HG02678 (cell line): Measurements from ENCODE around the gene ASB2.

Source experiments
- ATAC-seq: cut with Tn5 transposase; IDR thresholded peaks from one replicate; pipeline ENCODE4 v1.9.1; 2021; ENCODE audit warnings: mild to moderate bottlenecking, moderate library complexity; ENCODE audit not compliant: unreplicated experiment

The ASB2 gene

DNA sequence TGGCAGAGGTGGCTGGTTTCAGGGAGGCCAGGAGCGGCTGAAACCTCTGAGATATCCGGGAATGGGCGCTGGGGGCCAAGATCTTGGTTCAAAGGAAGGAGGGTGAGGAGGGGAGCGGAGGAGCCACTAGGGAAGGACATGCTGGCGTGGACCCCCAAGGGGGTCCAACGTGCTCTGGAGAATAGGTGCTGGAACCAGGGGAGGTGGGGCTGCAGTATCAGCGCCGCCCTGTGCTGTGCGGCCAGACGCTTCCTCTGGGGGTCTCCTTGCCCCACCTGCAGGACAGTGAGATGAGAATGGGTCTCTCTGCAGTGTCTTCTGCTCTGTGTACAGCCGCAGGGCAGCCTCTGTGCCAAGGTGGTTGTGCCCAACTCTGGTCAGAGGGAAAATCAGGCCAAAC, 46.7 kb downstream of the ASB2 start:
- ATAC-seq: no peak

DNA sequence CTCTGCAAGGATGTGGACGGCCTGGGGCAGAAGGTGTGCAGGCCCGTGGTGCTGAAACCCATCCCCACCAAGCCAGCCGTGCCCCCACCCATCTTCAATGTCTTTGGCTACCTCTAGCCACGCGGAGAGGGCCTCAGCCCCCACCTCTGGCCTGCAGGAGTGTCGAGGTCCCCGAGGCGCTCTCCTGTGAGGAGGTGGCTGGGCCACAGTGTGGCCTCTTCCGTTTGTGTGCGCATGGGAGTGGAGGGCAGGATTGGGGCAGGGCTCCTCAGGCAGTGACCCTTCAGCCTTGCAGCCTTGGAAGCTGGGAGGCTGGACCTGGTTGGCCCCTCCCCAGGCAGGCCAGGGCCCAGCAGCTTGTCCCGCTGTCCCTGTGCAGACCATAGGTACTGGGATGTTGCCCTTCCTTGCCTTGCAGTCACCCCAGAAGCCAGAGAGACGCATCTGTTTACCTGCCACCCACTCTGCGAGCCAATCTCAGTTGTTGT, 47.3 kb downstream of the ASB2 start:
- ATAC-seq: no peak

DNA sequence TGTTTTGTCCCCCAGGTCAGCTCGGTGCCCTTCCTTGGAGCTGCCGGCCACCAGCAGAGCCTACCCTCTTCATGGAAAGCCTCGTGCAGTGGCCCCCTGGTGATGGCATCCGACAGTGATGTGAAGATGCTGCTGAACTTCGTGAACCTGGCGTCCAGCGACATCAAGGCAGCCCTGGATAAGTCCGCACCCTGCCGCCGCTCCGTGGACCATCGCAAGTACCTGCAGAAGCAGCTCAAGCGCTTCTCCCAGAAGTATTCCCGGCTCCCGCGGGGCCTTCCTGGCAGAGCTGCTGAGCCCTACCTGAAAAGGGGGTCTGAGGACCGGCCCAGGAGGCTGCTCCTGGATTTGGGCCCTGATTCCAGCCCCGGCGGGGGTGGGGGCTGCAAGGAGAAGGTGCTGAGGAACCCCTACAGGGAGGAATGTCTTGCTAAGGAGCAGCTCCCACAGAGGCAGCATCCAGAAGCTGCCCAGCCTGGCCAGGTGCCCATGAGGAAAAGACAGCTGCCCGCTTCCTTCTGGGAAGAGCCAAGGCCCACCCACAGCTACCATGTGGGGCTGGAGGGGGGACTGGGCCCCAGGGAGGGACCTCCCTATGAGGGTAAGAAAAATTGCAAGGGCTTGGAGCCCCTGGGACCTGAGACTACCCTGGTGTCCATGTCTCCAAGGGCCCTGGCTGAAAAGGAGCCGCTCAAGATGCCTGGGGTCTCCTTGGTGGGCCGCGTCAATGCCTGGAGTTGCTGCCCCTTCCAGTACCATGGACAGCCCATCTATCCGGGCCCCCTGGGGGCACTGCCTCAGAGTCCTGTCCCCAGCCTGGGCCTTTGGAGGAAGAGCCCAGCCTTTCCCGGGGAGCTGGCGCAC, 48.0 kb downstream of the ASB2 start:
- no peak for ATAC-seq

DNA sequence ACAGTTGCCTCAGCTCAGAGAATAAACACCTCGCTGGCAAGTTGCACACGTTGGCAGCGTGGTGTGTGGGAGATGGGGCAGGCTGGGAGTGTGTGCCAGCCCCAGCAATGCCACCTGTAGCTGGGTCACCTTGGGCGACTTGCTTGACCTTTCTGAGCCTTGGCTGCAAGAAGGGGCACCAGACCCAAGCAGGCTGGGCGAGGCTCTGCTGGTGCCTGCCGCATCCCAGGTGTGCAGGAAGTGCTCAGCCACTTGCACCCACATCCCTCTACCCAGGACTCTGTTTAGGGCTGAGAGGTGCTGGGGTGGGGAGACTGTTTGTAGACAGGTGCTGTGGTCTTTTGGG, 48.6 kb downstream of the ASB2 start:
- no peak for ATAC-seq

DNA sequence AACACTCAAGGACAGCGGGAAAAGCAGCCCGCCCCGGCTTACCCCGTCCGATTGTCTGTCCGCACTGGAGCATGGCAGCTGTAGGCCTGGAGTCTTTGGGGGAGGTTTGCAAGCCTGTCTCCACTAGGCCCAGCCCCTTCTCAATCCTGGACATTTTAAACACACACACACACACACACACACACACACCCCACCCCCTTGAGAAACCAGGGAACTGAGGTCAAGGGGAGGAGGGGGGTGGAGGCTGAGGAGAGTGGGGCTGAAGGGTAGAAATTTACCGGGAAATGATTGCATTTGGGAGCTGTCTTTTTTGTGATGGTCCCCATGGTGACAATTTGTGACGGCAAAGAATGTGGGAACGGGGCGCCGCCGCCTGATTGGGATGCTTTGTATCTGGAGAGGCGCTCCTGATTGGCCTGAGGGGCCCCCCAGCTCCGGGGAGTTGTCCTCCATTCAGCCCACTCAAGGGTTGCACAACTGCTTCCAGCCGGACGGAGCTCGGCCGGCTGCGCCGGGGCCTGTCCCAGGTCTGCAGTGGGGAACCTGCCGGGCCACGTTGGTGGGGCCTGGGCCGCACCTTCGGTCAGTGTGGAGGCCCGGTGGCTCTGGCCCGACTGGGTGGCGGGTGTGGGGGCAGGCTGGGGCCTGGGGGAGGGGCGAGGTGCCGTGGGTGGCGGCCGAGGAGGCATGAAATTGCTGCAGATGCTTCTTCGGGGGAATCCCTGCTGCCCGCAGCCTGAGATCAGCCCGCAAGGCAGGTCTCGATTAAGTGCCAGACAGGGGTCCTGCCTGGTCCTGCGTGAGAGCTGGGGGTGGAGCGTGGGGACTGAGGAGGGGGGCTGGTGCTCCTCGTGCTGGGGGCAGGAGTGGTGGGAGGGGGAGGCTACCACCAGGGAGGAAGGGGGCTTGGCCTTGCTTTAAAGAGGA, 49.2 kb downstream of the ASB2 start, which contains the start of gene FAM181A:
Gene FAM181A, plus strand, starts transcription at position 472 of the 927 bp plus-strand sequence. CDS start 942 bp downstream, outside the sequence.
- ATAC-seq: no peak

DNA sequence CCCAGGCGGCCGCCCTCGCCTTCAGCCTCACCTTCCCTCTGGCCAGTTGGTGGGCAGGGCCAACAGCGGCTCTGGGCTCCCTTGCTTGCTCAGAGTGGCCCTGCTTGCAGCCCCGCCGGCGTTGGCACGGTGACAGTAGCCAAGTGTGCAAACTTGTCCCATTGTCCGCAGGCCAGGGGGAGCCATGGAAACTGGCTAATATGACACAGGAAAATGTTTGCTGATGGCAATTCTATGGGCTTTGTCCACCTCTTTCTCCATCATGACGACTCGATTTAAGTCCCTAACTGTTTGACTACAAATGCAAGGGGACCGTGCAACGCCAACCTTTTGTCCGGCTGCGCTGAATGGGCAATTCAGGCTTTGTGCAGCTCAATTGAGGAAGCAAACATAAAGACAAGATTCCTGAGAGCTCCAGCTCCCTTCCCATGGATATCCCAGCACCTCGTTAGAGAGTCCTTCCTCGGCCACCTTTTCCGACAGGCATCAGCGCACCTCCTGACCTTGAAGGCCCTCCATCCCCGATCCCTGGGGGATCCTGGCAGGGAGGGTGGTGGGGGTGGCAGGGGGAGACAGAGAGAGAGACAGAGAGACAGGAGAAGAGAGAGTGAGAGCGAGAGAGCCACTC, 50.0 kb downstream of the ASB2 start:
- no peak for ATAC-seq

DNA sequence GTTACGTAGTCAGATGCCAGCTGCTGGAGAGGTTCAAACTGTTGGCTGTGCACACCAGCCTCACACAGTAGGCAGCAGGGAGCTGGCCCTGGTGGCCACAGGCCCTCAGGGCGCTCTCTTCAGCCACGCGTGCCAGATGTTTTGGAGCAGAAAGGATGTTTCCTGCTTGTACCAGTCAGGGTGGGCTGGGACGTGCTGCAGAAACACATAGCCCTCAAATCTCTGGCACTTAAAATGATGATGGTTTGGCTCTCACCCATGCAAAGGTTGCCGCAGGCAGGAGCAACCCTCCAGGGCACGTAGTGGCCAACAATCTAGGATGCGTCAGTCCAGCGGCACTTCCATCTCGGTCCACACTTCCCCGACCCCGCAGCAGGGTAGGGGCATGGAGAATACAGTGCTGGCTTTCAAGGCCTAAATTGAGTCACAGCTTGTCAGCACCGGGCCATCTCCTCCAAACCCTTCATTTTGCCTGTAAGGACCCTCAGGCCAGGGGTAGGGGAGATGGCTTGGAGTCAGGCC, 50.9 kb downstream of the ASB2 start:
- ATAC-seq: no peak

DNA sequence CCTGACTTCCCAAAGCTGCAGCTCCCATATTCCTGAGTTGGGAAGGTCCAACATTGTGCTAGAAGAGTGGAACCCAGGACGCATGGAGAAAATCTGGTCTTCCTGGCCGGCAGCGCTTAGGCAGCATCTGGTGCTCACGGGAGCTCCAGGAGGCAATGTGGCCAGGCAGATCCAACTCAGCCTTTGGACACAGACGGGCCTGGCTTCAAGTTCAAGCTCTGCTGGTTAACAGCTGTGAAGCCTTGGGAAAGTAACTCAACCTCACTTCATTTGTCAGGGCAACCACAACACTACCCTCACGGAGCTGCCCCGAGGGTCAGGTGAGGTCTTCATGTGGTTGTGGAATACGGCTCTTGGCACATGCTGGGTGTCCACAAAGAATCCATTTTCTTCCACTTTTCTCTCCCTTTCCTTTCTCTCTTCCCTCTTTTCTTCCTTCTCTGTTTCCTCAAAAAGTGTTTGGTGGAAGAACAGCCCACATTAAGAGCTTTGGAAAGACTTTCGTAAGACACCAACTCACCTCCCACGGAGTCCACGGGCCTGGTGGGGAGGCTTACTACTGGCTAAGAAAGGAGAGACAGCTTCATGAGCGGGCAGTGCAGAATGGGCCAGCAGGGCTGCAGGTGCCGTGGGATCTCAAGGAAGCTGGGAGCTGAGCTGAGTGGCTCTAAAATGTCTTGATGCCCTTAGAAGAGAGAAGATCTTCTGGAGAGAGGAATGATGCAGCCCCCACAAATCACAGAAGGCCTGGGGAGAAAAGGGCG, 51.6 kb downstream of the ASB2 start:
- no peak for ATAC-seq

DNA sequence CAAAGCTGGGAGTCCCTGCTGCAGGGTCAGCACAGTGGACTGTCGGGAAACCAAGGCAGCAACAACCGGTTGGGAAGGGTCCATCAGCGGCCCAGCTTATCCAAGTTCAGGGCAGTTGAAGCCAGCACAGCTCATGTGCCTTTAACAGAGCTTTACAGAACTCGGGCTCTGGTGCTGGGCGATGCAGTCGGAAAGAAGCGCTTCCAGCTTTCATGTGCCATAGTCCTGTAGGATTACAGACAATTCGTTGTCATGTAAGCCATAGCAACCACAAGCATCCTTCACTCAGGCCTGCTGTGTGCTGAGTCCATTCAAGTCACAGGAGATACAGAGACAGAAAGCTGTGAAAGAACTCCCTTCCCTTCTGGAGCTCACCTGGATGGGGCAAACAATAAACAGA, 52.7 kb downstream of the ASB2 start:
- ATAC-seq: no peak

DNA sequence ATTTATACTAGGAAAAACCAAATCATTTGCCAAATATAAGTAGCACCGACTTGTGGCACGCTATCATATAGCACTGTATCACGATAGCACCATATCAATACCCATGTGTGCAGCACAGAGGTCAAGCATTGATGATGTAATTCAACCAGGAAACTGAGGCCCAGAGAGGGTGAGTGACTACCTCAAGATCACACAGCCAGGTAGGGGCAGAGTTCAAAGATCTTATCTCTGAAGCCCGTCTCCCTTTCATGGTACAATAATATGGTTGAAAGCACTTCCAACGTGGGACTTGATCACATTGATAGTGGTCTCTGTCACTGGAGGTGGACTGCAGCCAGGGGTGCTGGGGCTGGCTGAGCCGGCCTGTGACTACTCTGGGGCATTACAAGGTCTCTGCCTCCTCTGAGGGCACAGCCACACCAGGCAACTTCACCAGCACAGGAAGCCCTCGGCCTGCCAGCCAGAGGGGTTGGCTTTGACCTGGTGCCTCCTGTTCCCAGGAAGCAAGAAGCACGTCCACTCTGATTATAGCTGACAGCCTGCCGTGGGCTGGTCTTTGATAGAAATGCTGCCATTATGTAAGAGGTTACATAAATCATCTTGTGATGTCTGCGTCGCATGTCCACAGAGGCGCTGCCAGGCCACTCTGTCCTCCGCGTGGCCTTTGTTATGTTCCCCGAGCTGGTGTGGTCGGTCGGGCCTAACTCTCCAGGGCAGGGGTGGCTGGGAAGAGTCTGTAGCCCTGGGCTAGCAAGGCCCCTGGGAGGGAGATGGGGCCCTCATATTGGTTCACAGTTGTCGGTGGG, 55.2 kb downstream of the ASB2 start:
- no peak for ATAC-seq

DNA sequence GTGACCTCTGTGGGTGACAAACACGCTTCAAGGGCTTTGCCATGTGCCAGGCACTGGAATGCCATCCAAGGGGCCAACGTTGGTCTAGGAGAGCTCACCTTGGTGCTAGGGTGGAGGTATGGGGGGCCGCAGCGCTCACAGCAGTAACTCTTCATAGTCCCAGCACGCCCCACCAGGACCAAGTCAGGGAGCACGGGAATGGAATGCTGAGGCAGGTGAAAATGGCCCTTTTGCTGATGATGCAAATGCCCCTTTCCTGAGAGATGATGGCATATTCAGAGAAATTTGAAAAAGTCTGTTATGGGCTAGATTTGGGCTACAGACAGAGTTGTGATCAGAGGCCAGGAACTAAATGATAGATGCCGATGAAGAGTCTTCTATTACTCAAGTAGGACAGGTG, 59.2 kb downstream of the ASB2 start:
- ATAC-seq: no peak

DNA sequence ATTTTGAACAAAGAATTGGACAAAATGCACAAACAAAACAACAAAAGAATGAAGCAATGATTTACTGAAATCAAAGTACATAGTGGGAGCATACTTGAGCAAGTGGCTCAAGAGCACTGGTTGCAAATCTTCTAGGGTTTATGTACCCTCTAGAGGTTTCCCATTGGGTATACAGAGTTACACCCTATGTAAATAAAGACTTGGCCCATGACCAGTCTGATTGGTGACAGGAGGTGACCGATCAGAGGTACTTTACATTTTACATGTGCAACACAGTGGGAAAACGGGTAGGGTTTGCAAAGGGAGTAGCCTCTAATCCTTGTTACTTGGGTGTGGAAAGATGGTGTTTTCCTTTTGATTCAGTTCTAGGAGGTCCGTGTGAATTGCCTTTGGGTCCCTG, 59.9 kb downstream of the ASB2 start:
- no peak for ATAC-seq

DNA sequence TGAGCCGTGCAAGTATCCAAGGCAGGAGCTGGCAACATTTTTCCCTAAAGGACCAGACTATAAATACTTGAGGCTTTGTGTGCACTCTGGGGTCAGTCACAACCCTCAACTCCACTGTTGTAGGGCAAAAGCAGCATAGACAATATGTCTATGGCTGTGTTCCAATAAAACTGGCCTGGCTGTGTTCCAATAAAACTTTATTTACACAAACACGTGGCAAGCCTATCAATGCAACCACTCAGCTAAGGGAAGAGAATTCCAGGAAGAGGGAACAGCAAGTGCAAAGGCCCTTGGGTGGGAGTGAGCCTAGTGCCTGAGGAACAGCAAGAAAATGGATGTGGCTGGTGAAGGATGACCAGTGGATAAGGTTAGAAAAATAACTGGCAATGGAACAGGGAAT, 60.6 kb downstream of the ASB2 start:
- ATAC-seq: no peak

DNA sequence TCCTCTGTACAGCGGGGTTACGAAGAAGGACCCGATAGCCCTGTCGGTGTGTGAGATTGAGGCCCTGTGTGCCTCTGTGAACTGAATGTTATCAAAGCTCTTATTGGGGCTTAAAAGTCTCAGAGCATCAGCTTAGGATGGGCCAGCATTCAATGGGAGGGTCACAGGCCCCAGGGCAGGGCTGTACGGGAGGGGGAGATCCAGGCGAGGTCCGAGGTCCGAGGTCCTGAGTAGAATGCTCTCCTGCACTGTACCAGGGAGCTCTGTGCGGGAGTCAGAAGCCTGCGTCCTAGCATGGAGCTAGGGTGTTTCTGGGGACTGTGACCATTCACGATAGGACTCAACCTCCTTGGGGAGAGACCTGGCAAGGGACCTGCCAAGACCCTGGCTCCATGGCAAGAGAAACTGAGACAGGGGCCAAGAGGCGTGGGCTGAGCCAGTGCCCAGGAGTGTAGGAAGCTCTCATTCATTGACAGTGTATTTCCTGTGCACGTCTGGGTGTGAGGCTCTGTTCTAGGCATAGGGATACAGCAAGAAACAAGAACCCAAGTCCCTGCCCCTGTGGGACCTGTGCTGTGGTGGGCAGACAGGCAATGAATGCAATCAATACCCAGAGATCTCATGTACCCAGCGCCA, 61.2 kb downstream of the ASB2 start:
- no peak for ATAC-seq

DNA sequence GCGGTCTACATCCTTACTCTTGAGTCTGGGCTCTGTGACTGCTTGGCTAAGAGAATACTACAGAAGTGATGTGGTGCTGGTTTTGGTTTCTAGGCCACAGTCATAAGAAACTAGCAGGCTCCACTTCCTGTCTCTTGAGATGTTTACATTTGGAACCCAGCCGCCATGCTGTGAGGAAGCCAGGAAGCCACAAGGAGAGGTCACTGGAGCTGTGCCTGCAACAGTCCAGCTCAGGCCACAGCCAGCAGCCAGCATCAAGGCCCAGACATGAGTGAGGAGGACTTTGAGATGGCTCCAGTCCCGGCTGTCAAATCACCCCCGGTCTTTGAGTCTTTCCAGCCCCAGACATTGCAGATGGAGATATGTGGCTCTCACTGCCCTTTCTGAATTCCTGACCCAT, 62.1 kb downstream of the ASB2 start:
- ATAC-seq: no peak

DNA sequence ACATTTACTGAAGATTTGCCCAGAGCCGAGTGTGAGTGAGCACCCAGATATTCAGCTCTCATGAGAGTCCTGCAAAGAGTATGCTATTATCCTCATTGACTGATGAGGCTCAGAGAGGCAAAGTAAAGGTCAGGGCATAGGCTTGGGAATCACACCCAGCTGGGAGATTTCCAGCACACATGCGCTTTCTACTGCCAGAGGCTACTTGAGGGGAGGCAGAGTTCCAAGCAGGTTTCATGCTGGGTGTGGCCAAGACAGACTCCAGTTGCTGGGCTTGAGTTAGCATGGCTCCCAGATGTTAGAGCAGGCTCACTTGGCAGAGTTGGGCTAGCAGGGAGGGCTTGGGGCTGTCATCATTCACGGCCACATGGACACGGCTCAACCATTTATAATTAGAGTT, 63.6 kb downstream of the ASB2 start:
- ATAC-seq: no peak

DNA sequence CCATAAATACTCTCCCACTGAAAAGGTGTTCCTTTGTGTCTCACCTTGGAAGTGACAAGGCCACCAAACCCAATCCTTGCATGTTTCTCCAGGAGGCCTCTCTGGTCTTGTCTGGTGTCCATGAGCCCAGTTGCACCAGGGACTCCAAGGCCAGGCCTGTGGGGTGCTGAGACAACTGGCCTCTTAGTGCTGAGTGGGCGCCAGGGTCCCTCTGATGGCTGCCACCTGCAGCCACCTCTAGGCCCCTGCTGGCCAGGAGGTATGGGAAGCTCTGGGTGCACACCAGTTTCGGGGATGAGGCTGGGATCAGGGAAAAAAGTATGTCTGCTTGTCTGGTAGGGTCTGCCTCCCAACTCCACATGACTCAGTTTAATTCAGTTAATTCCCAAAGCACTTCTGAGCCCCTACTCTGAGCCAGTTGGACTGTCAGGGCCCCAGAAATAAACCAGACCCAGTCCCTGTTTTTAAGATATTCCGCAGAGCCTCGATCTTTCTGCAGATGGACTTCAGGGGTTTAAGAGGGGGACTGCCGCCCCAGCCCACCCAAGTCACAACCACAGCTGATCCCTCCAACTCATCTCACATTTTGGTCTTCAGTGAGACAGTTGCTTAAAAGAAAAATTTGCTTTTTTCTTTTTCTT, 64.3 kb downstream of the ASB2 start:
- ATAC-seq: no peak

DNA sequence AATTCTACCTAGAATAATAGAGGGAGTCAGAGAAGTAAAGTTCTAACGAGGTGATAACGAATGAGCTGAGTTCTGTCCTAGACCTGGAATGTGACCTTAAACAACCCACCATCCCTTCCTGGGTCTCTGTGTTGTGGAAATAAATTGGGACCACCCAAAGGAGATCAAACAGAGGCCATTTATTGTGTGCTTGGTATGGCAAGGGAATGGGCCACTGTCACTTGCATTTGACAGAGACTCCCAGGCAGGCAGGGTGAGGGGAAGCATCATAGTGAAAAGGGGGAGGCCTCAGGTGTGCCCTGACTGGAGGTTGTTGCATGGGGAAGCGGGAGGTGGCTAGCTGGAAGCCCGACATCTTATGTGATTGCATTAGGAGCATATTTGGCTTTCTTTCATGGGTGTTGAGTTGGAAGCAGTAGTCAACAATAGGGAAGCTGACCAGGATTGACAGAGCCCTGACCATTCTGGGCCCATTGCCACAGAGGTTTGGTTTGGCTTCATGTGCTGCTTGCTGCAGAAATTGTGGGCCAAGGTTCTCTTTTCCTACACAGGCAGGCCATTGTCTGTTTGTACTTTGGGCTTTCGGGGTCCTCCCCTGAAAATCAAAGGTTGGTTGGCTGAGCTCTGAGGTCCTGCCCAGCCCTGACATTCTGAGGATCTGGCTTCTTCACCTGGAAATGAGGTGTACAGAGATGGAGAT, 66.8 kb downstream of the ASB2 start:
- no peak for ATAC-seq
